Pancreas (tissue), 10 donors: Measurements from ENCODE around the gene COX17. TPM values are rescaled to one million over a fixed set of nuclear protein-coding genes. Genes with fewer than 3 reads are reported as not detected.

Source experiments
- ATAC-seq, 4 donors: fragments of 200-7000 bp; cut with Tn5 transposase; one replicate each; pipeline versions ENCODE4 v1.8.0 to v1.9.1; 2020; ENCODE audit warnings: mild to moderate bottlenecking in 4 of 4, moderate library complexity in 4 of 4
- DNase-seq, 6 donors: peaks; one replicate each; pipeline ENCODE4 v3.0.0-alpha.2; 2020
- FAIRE-seq: peaks from 2 replicates; lab custom pipeline; 2012; peaks lifted over from hg19 to GRCh38; lab: Jason Lieb, UNC
- H3K27ac ChIP-seq, 4 donors: fragments of 200-600 bp; sonication (generic); 1 replicate in 3 of 4; 2 replicates in 1 of 4; pipeline versions ENCODE4 v1.5.0 to v1.8.0; 2020
- H3K27me3 ChIP-seq, 4 donors: fragments of 200-600 bp; one replicate each; pipeline ENCODE4 v1.8.0; 2021
- H3K36me3 ChIP-seq, 3 donors: fragments of 200-600 bp; sonication (generic) in 1 of 3; one replicate each; pipeline versions ENCODE4 v1.5.0 to v1.8.0; 2020 to 2021
- H3K4me1 ChIP-seq, 3 donors: fragments of 200-600 bp; one replicate each; pipeline ENCODE4 v1.8.0; 2021
- H3K4me3 ChIP-seq, 4 donors: fragments of 200-600 bp; sonication (generic) in 2 of 4; one replicate each; pipeline versions ENCODE4 v1.5.0 to v1.8.0; 2020 to 2021
- H3K9me3 ChIP-seq, 4 donors: fragments of 200-600 bp; one replicate each; pipeline ENCODE4 v1.8.0; 2021
- WGBS, 2 donors: extraction: QIAGEN DNeasy Blood & Tissue Kit; methylation state at CpG; one replicate each; pipeline ENCODE4 v1.1.7; 2013; 5-methylcytosine and 5-hydroxymethylcytosine counted together
- intact Hi-C, 3 donors: fragments of 100-400 bp; cut with DNase I; formaldehyde crosslinking; loops; one replicate each; pipeline versions ENCODE4 v1.11.1 to v1.14.2; 2022
- polyA plus RNA-seq, 2 donors: library from polyadenylated mRNA; stranded (reverse); fragments of 200-250 nt; gene quantifications; one replicate each; pipeline ENCODE4 v1.2.3, GENCODE V29; 2013
- total RNA-seq, 6 donors: library from RNA; stranded (reverse); fragmentation: NEBNext Ultra II Directional in 4 of 6; extraction: Animal tissue kit (Norgen Biotek cat#: 25700) in 4 of 6; gene quantifications; one replicate each; pipeline versions ENCODE4 v1.2.1 to v1.2.4, GENCODE V29; 2021 to 2023
- TF ChIP-seq, protein P1 (sequence below), 4 donors: fragments of 200-600 bp; sonication (generic) in 3 of 4; IDR thresholded peaks; one replicate each; pipeline versions ENCODE4 v1.5.0 to v1.8.0; 2021; ENCODE audit warnings: antibody characterized with exemption in 4 of 4
- donor health status: healthy with polysubstance abuse.
- donor health status: DM: no; HTN: no; CAD: no; lungs with moderate emphysema.
- donor health status: DM: no; HTN: no; CAD: no.
- donor health status: control.
- donor health status: control.
- donor health status: Bipolar disorder and iron deficiency.
- donor health status: DM: yes; HTN: yes; CAD: no.
- donor health status: DM: no; HTN: no; CAD: no.
- donor health status: DM: no; HTN: no; CAD: no.
- donor health status: DM: yes; HTN: yes; CAD: no.

The COX17 gene
- total and polyA plus RNA-seq, 8 donors: 13.6 to 124 (median 21.1) TPM

DNA sequence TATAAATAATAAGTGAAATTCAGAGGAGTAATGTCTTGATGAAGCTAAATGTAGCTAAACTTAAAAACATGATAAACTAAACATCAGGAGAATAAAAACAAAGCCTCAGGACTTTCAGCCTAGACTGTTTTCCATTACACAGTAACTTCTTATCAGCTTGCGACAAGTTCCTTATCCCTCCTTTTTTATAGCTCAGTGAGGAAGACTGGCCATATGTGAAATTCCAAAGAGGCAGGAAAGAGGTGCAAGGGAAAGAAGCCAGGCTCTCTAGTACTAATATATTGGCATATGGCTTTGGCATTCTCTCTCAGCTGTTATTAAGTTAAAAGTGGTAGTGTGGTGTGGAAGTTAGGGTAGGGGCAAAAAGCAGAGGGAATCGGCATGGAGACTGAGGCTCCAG lies 4.4 kb downstream of the COX17 start:
- DNase-seq (no peak), ATAC-seq (no peak), FAIRE-seq (no peak)
- no peaks in the 10 kb centered on the region for H3K9me3 ChIP-seq
- H3K27me3 ChIP-seq: no peaks in the 10 kb centered on the region
- TF ChIP-seq, protein P1, sequence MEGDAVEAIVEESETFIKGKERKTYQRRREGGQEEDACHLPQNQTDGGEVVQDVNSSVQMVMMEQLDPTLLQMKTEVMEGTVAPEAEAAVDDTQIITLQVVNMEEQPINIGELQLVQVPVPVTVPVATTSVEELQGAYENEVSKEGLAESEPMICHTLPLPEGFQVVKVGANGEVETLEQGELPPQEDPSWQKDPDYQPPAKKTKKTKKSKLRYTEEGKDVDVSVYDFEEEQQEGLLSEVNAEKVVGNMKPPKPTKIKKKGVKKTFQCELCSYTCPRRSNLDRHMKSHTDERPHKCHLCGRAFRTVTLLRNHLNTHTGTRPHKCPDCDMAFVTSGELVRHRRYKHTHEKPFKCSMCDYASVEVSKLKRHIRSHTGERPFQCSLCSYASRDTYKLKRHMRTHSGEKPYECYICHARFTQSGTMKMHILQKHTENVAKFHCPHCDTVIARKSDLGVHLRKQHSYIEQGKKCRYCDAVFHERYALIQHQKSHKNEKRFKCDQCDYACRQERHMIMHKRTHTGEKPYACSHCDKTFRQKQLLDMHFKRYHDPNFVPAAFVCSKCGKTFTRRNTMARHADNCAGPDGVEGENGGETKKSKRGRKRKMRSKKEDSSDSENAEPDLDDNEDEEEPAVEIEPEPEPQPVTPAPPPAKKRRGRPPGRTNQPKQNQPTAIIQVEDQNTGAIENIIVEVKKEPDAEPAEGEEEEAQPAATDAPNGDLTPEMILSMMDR (IDR thresholded peaks at IDR 0.05): no peak
- intact Hi-C loops: no loop called here
- H3K27ac ChIP-seq: no peak overlapping the region
- H3K4me3 ChIP-seq: no peak overlapping the region
- peaks cover 0 to 16% (median 0%) of the 10 kb centered on the region in 3 donors for H3K36me3 ChIP-seq
- 64 to 68% methylated on average over 2 of the region's 2 CpGs for WGBS, 2 donors
- H3K4me1 ChIP-seq: peaks cover 5 to 13% (median 13%) of the 10 kb centered on the region in 3 donors

DNA sequence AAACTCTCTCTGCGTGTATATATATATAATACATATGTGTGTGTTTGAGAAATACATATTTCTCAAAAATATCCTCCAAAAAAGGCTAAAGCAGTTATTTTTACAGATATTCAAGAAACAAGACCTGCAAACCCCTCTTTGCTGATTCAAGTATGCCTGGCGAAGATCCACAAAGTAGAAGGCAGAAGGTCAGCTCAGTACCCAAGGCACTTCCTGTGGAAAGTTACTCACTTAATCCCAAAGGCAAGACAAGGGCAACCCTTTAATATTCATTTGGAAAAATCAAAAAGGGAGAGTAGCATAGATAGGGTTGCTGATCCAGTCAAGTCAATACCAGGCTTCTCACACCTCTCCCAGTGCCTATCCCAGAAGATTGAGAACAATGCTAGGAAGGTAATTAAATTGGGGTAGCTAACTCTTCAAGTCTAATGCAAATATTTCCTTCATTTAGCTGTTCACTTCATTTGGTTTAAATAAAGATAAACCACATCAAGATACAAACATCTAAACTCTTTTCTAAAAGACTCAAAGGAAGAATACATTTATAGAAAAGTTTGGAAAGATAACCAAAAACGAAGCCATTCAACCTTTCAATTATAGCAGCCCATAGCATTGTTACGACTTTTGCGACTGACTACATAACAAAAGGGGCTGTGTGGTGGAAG lies 7.2 kb downstream of the COX17 start:
- H3K4me1 ChIP-seq: no peaks in the 10 kb centered on the region
- WGBS, 2 donors: 93 to 94% methylated on average over 5 of the region's 5 CpGs
- FAIRE-seq (no peak), ATAC-seq (no peak), DNase-seq (no peak)
- intact Hi-C loops: no loop called here
- no peaks in the 10 kb centered on the region for H3K9me3 ChIP-seq
- H3K27me3 ChIP-seq: no peaks in the 10 kb centered on the region
- H3K4me3 ChIP-seq: no peak overlapping the region
- peaks cover 0 to 16% (median 0%) of the 10 kb centered on the region in 3 donors for H3K36me3 ChIP-seq
- H3K27ac ChIP-seq: no peak overlapping the region
- TF ChIP-seq, protein P1 (IDR thresholded peaks at IDR 0.05): no peak

DNA sequence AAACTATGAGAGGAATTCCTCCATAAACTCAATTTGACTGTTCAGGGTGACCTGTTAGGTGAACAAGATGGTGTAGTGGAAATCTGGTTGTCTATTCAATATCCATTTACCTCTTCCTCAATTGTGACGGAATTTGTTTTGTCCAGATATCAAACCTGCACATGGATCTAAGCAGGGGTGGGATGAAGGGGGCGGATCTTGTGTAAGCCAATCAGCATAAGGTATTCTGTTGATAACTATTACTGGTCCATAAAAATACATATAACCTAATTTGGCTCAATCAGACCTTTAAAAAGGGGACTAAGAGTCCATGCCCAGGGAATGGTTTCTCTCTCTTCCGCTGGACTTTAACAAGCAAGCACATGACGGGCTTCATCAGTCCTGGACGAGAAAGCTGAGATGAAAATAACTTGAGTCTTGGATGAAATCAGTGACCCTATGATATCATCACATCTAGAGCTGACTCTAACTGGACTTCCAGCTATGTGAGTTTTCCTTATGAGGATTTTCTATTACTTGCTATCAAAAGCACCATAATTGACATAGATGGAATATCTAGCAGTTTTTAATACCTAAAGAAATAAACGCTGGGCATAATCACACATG lies 11.1 kb downstream of the COX17 start:
- no peak for FAIRE-seq
- H3K9me3 ChIP-seq: no peaks in the 10 kb centered on the region
- TF ChIP-seq, protein P1 (IDR thresholded peaks at IDR 0.05): no peak
- H3K4me3 ChIP-seq: no peak overlapping the region
- 86 to 90% methylated on average over 6 of the region's 6 CpGs for WGBS, 2 donors
- intact Hi-C loops: no loop called here
- peaks cover under 1 to 7% (median 3%) of the 10 kb centered on the region in 3 donors for H3K4me1 ChIP-seq
- no peak for DNase-seq
- peaks cover 0 to 8% (median 0%) of the 10 kb centered on the region in 3 donors for H3K36me3 ChIP-seq
- H3K27ac ChIP-seq: no peak overlapping the region
- no peaks in the 10 kb centered on the region for H3K27me3 ChIP-seq
- no peak for ATAC-seq

DNA sequence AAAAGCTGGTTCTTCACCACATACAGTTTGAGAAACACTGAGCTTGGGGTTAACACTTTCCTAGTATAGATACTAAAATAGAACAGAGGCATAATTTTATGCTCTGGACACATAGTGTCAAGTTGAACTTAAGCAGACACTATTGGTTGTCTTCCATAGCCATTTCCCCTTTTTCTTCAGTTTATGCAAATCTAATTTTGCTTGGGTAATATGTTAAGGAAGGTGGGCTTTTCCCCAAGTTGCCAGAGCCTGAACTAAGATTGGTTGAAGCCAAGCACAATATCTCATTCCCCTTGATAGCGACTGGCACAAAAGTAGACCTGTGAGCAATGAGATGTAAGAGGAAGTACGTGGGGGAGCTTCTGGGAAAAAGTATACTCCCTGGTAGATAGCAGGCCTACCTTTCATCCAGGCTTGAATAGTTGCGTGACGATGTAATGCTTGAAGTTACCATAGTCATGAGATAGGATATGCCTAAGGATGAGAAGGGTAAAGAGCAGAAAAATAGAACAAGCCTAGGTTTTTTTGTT lies 12.3 kb downstream of the COX17 start:
- whole genome bisulfite sequencing, 2 donors: 75 to 76% methylated on average over 4 of the region's 4 CpGs
- DNase-seq: no peak
- H3K4me1 ChIP-seq: peaks cover 4 to 7% (median 7%) of the 10 kb centered on the region in 3 donors
- no peaks in the 10 kb centered on the region for H3K9me3 ChIP-seq
- H3K27me3 ChIP-seq: no peaks in the 10 kb centered on the region
- no peak overlapping the region for H3K4me3 ChIP-seq
- FAIRE-seq: no peak
- TF ChIP-seq, protein P1 (IDR thresholded peaks at IDR 0.05): no peak
- peak in 2 of 4 donors; percentile 43 to 51 for ATAC-seq
- no peak overlapping the region for H3K27ac ChIP-seq
- peaks cover 0 to 8% (median 0%) of the 10 kb centered on the region in 3 donors for H3K36me3 ChIP-seq
- intact Hi-C loops: no loop called here
